ENCODE results near the gene PTCH1.

DNA sequence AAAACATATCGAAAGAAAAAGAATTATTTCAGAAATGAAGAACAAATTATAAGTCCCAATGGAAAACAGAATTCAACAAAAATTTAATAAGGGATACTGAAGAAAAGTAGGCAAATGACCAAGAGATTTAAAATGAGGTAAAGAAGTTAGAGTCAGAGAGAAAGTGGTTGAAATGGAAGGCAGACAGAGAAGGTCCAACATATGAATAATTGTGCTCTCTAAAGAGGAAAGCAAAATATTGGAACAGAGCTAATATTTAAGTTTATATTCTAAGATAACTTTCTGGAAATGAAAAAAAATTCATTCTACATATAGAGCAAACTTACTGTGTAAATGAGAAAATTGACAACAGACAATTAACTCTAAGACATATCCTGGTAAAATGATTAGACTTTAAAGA is 94.1 kb downstream of the PTCH1 start:
- TF ChIP-seq, protein P1, sequence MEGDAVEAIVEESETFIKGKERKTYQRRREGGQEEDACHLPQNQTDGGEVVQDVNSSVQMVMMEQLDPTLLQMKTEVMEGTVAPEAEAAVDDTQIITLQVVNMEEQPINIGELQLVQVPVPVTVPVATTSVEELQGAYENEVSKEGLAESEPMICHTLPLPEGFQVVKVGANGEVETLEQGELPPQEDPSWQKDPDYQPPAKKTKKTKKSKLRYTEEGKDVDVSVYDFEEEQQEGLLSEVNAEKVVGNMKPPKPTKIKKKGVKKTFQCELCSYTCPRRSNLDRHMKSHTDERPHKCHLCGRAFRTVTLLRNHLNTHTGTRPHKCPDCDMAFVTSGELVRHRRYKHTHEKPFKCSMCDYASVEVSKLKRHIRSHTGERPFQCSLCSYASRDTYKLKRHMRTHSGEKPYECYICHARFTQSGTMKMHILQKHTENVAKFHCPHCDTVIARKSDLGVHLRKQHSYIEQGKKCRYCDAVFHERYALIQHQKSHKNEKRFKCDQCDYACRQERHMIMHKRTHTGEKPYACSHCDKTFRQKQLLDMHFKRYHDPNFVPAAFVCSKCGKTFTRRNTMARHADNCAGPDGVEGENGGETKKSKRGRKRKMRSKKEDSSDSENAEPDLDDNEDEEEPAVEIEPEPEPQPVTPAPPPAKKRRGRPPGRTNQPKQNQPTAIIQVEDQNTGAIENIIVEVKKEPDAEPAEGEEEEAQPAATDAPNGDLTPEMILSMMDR (IDR thresholded peaks at IDR 0.05; ENCODE audit: poor library complexity) = no peak
- TF ChIP-seq EZH2 (IDR thresholded peaks at IDR 0.05; ENCODE audit: borderline replicate concordance) (no peak), EZH2phosphoT487 (IDR thresholded peaks at IDR 0.05; ENCODE audit: low read depth, severe bottlenecking, unreplicated experiment) (no peak)

Measured in hepatocyte (in vitro differentiated cells).